ENCODE measurements around the gene ZKSCAN4. TPM values are rescaled to one million over a fixed set of nuclear protein-coding genes. Genes with fewer than 3 reads are reported as not detected.

Gene ZKSCAN4
- total and polyA plus RNA-seq, 9 donors: 1.5 to 8.0 (median 6.0) TPM

DNA sequence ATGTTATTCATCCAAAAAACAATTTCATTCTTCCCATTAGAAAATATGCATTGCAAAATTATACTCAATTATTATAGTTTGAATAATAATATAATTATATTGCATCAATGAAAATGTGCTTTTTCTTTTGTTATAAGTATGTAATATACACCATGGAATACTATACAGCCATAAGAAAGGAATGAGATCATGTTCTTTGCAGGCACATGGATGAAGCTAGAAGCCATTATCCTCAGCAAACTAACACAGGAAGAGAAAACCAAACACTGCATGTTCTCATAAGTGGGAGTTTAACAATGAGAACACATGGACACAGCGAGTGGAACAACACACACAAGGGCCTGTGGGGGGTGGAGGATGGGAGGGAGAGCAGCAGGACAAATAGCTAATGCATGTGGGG, 5.0 kb upstream of the ZKSCAN4 start:
- Histone ChIP-seq H3K4me1 (ENCODE audit: insufficient read depth) (peaks cover 5% of the 10 kb centered on the region), H3K27me3 (no peaks in the 10 kb centered on the region), H3K27ac (no peak overlapping the region), H3K9me3 (no peaks in the 10 kb centered on the region), H3K36me3 (no peaks in the 10 kb centered on the region), H3K4me3 (no peak overlapping the region)
- TF ChIP-seq POLR2A (IDR thresholded peaks at IDR 0.05) (no peak), EP300 (IDR thresholded peaks at IDR 0.05) (no peak)
- TF ChIP-seq, protein P1, sequence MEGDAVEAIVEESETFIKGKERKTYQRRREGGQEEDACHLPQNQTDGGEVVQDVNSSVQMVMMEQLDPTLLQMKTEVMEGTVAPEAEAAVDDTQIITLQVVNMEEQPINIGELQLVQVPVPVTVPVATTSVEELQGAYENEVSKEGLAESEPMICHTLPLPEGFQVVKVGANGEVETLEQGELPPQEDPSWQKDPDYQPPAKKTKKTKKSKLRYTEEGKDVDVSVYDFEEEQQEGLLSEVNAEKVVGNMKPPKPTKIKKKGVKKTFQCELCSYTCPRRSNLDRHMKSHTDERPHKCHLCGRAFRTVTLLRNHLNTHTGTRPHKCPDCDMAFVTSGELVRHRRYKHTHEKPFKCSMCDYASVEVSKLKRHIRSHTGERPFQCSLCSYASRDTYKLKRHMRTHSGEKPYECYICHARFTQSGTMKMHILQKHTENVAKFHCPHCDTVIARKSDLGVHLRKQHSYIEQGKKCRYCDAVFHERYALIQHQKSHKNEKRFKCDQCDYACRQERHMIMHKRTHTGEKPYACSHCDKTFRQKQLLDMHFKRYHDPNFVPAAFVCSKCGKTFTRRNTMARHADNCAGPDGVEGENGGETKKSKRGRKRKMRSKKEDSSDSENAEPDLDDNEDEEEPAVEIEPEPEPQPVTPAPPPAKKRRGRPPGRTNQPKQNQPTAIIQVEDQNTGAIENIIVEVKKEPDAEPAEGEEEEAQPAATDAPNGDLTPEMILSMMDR (IDR thresholded peaks at IDR 0.05): no peak
- intact Hi-C loops (cut with DNase I): loop anchor here in 2 of 4 donors (10.0 kb wide), 1 partner anchor 98 kb away; no protein-coding TSS in a partner anchor
- WGBS, 3 donors: 0% methylated on average over 1 of the region's 1 CpG
- no peak for DNase-seq

DNA sequence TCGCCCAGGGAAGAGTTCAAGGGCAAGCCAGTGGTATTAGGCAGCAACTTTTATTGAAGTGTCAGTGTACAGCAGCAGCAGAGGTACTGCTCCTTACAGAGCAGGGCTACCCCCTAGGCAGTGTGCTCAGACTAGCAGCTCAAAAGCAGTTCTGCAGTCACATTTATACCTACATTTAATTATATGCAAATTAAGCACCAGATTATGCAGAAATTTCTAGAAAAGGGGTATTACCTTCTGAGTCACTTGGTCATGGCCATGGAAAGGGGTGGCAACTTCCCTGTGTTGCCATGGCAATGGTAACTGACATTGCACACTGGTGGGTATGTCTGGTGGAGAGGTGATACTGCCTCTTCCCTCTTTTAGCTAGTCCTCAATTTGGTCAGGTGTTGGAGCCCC, 2.1 kb upstream of the ZKSCAN4 start:
- Histone ChIP-seq H3K4me3 (no peak overlapping the region), H3K36me3 (no peaks in the 10 kb centered on the region), H3K27me3 (no peaks in the 10 kb centered on the region), H3K4me1 (ENCODE audit: insufficient read depth) (peaks cover 8% of the 10 kb centered on the region), H3K27ac (no peak overlapping the region), H3K9me3 (no peaks in the 10 kb centered on the region)
- intact Hi-C loops (cut with DNase I): loop anchor here in 2 of 4 donors (10.0 kb wide), 1 partner anchor 101 kb away; no protein-coding TSS in a partner anchor
- no peak for DNase-seq
- TF ChIP-seq POLR2A (IDR thresholded peaks at IDR 0.05): no peak
- TF ChIP-seq, protein P1 (IDR thresholded peaks at IDR 0.05): no peak
- TF ChIP-seq EP300 (IDR thresholded peaks at IDR 0.05): no peak
- 70 to 87% (median 70%) methylated on average over 1 of the region's 1 CpG for WGBS, 3 donors

DNA sequence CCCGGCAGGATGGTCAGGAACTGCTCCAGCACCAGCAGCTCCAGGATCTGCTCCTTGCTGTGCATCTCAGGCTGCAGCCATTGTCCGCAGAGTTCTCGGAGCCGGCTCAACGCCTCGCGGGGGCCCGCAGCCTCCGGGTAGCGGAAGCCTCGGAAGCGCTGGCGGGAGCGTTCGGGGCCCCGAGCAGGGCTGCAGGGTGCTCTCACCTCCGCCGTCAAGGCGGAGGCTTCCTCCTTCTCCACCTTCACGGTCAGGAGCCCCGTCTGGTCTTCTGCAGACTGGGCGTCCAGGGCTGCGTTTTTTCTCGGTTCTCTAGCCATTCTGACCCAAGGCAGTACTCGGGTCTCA, 434 bp downstream of the ZKSCAN4 start:
- Histone ChIP-seq H3K27me3 (no peaks in the 10 kb centered on the region), H3K9me3 (no peaks in the 10 kb centered on the region), H3K4me3 (peak overlapping the region; percentile 74), H3K27ac (no peak overlapping the region), H3K4me1 (ENCODE audit: insufficient read depth) (peaks cover 8% of the 10 kb centered on the region), H3K36me3 (no peaks in the 10 kb centered on the region)
- TF ChIP-seq POLR2A (IDR thresholded peaks at IDR 0.05) (no peak), EP300 (IDR thresholded peaks at IDR 0.05) (no peak)
- TF ChIP-seq, protein P1 (IDR thresholded peaks at IDR 0.05): no peak
- peak in 1 of 5 donors; percentile 22 for DNase-seq
- intact Hi-C loops (cut with DNase I): loop anchor here in 2 of 4 donors (10.0 kb wide), 1 partner anchor 103 kb away; no protein-coding TSS in a partner anchor
- WGBS, 3 donors: 0% methylated on average over 24 to 25 of the region's 25 CpGs

DNA sequence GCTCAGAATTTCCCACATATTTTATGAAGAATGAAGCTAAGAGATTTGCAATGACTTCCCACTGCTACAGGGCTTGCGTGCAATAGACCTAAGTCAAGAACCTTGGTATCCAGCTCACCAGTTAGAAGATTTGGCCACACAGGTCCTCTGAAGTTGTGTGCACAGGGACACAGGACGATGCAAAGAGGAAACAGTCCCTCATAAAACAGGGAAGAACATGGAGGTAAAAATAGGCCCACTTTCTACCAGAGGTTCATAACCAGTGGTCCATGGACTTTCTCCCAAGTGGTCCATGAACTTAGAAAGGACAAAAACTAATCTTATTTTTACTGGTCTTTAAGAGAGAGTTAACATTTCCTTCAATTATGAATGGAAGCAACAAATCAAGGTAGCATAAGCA, 1.3 kb downstream of the ZKSCAN4 start:
- 72 to 83% (median 80%) methylated on average over 2 of the region's 2 CpGs for WGBS, 3 donors
- Histone ChIP-seq H3K4me3 (peak overlapping the region; percentile 74), H3K36me3 (no peaks in the 10 kb centered on the region), H3K27ac (no peak overlapping the region), H3K4me1 (ENCODE audit: insufficient read depth) (peaks cover 8% of the 10 kb centered on the region), H3K9me3 (no peaks in the 10 kb centered on the region), H3K27me3 (no peaks in the 10 kb centered on the region)
- intact Hi-C loops (cut with DNase I): loop anchor here in 2 of 4 donors (10.0 kb wide), 1 partner anchor 104 kb away; no protein-coding TSS in a partner anchor
- DNase-seq: no peak
- TF ChIP-seq POLR2A (IDR thresholded peaks at IDR 0.05) (no peak), EP300 (IDR thresholded peaks at IDR 0.05) (no peak)
- TF ChIP-seq, protein P1 (IDR thresholded peaks at IDR 0.05): no peak

All from ovary (tissue), 9 donors.